Keratinocyte (primary cell): Measurements from ENCODE around the gene HERC5. TPM values are rescaled to one million over a fixed set of nuclear protein-coding genes. Genes with fewer than 3 reads are reported as not detected.

Experiments used
- DNase-seq: peaks from one replicate; pipeline ENCODE4 v3.0.0-alpha.2; 2011; ENCODE audit warnings: low read depth, missing footprints, low spot score
- FAIRE-seq: peaks from 2 replicates; lab custom pipeline; 2011; peaks lifted over from hg19 to GRCh38; lab: Jason Lieb, UNC
- H2AFZ ChIP-seq: 2 replicates; pipeline ENCODE4 v1.6.0; 2012; ENCODE audit warnings: low read length, control low read depth, inconsistent platforms; ENCODE audit not compliant: control insufficient read depth
- H3K27ac ChIP-seq: 2 replicates; pipeline ENCODE4 v1.5.1; 2011; ENCODE audit warnings: low read length; ENCODE audit not compliant: control insufficient read depth, insufficient read depth
- H3K27me3 ChIP-seq: 3 replicates; pipeline ENCODE4 v1.6.0; 2011; ENCODE audit warnings: low read length; ENCODE audit not compliant: control insufficient read depth, insufficient read depth; ENCODE audit errors: extremely low read depth
- H3K36me3 ChIP-seq, 2 experiments: 2 replicates in 1 of 2; 3 replicates in 1 of 2; pipeline ENCODE4 v1.5.1; 2011; ENCODE audit warnings: low read length in 2 of 2, mild to moderate bottlenecking in 1 of 2; ENCODE audit not compliant: control insufficient read depth in 2 of 2, insufficient read depth in 2 of 2; ENCODE audit errors: extremely low read depth in 1 of 2
- H3K4me1 ChIP-seq: 3 replicates; pipeline ENCODE4 v1.5.1; 2011; ENCODE audit warnings: low read length; ENCODE audit not compliant: control insufficient read depth, insufficient read depth; ENCODE audit errors: extremely low read depth
- H3K4me2 ChIP-seq: 3 replicates; pipeline ENCODE4 v1.6.0; 2011; ENCODE audit warnings: low read depth, low read length; ENCODE audit not compliant: control insufficient read depth, insufficient read depth; ENCODE audit errors: extremely low read depth
- H3K4me3 ChIP-seq, 3 experiments: fragments of 200-600 bp in 1 of 3; sonication (generic) in 1 of 3; 2 replicates in 2 of 3; 3 replicates in 1 of 3; pipeline ENCODE4 v1.5.1; 2011 to 2016; ENCODE audit warnings: low read length in 3 of 3, mild to moderate bottlenecking in 3 of 3, control low read depth in 2 of 3, inconsistent platforms in 1 of 3, low read depth in 1 of 3, mixed read lengths in 1 of 3, mixed run types in 1 of 3, moderate library complexity in 1 of 3; ENCODE audit not compliant: control insufficient read depth in 2 of 3, insufficient read depth in 2 of 3; ENCODE audit errors: extremely low read depth in 1 of 3
- H3K79me2 ChIP-seq: 2 replicates; pipeline ENCODE4 v1.6.0; 2012; ENCODE audit warnings: low read length; ENCODE audit not compliant: control insufficient read depth, insufficient read depth
- H3K9ac ChIP-seq: 3 replicates; pipeline ENCODE4 v1.6.0; 2011; ENCODE audit warnings: low read length; ENCODE audit not compliant: control insufficient read depth, insufficient read depth; ENCODE audit errors: extremely low read depth
- H3K9me1 ChIP-seq: 3 replicates; pipeline ENCODE4 v1.6.0; 2011; ENCODE audit warnings: low read length; ENCODE audit not compliant: control insufficient read depth, insufficient read depth; ENCODE audit errors: extremely low read depth
- H3K9me3 ChIP-seq: 2 replicates; pipeline ENCODE4 v1.5.1; 2012; ENCODE audit warnings: low read depth, low read length; ENCODE audit not compliant: control insufficient read depth
- H4K20me1 ChIP-seq: 3 replicates; pipeline ENCODE4 v1.6.0; 2011; ENCODE audit warnings: low read length; ENCODE audit not compliant: control insufficient read depth, insufficient read depth; ENCODE audit errors: extremely low read depth
- CTCF ChIP-seq, 3 experiments: IDR thresholded peaks in 1 of 3; conservative IDR thresholded peaks in 1 of 3; optimal IDR thresholded peaks in 1 of 3; 2 replicates in 2 of 3; 3 replicates in 1 of 3; pipeline versions ENCODE3 to v1.5.1; 2011; ENCODE audit warnings: low read length in 3 of 3, mild to moderate bottlenecking in 3 of 3, moderate library complexity in 2 of 3, control low read depth in 1 of 3, inconsistent platforms in 1 of 3; ENCODE audit not compliant: insufficient read depth in 2 of 3; ENCODE audit errors: extremely low read depth in 1 of 3
- EZH2 ChIP-seq: IDR thresholded peaks from one replicate; pipeline ENCODE4 v1.6.1; 2012; ENCODE audit warnings: inconsistent platforms, mild to moderate bottlenecking, low read length, moderate library complexity
- dilution Hi-C: fragments of 300-500 bp; cut with MboI; formaldehyde crosslinking; loops from one replicate; pipeline ENCODE4 v1.7.0; 2020; ENCODE audit warnings: low sequenced_read_pairs; ENCODE audit not compliant: extremely low pct_ligation_motif_present
- polyA plus RNA-seq, 5 experiments: library from polyadenylated mRNA; depleted of rRNA in 3 of 5; stranded (reverse) in 3 of 5; stranded (forward) in 1 of 5; unstranded in 1 of 5; fragments of >200 nt; gene quantifications; 1 replicate in 1 of 5; 2 replicates in 3 of 5; 3 replicates in 1 of 5; pipeline versions ENCODE4 v1.2.1 to v1.2.3, GENCODE V29; 2011 to 2012; ENCODE audit warnings: missing spikeins in 2 of 5, low read depth in 1 of 5, low replicate concordance in 1 of 5

HERC5 gene
- polyA plus RNA-seq, 1 donor (not counting 4 experiments of a cell fraction or from before 2014, with no cell fraction given): 3.4 TPM

- Histone ChIP-seq H3K9me1 (no peaks in the 10 kb centered on the region), H3K4me1 (no peaks in the 10 kb centered on the region), H3K4me2 (no peak overlapping the region), H3K4me3 (no peak overlapping the region), H2AFZ (no peak overlapping the region), H3K27me3 (no peaks in the 10 kb centered on the region), H4K20me1 (no peaks in the 10 kb centered on the region), H3K36me3 (no peaks in the 10 kb centered on the region), H3K27ac (no peak overlapping the region), H3K79me2 (no peaks in the 10 kb centered on the region), H3K9ac (no peak overlapping the region), H3K9me3 (no peaks in the 10 kb centered on the region)
- TF ChIP-seq EZH2 (no peak), CTCF (optimal IDR thresholded peaks at IDR 0.05 in 1 of 3, IDR thresholded peaks at IDR 0.05 in 1 of 3, conservative IDR thresholded peaks at IDR 0.05 in 1 of 3; ENCODE audit: extremely low read depth in 1 of 3, insufficient read depth in 2 of 3, low read length in 3 of 3) (no peak)
- FAIRE-seq (no peak), DNase-seq (no peak)
- dilution Hi-C loops: no loop called here
Measured at GRCh38 chr4:88489100-88489761, 32.3 kb downstream of the HERC5 start.

- Histone ChIP-seq H3K4me2 (no peak overlapping the region), H3K4me3 (no peak overlapping the region), H3K27me3 (no peaks in the 10 kb centered on the region), H3K4me1 (no peaks in the 10 kb centered on the region), H3K36me3 (no peaks in the 10 kb centered on the region), H3K9ac (no peak overlapping the region), H3K79me2 (no peaks in the 10 kb centered on the region), H3K27ac (no peak overlapping the region), H2AFZ (no peak overlapping the region), H4K20me1 (no peaks in the 10 kb centered on the region), H3K9me1 (no peaks in the 10 kb centered on the region), H3K9me3 (no peaks in the 10 kb centered on the region)
- DNase-seq (no peak), FAIRE-seq (no peak)
- dilution Hi-C loops: no loop called here
- TF ChIP-seq CTCF (optimal IDR thresholded peaks at IDR 0.05 in 1 of 3, IDR thresholded peaks at IDR 0.05 in 1 of 3, conservative IDR thresholded peaks at IDR 0.05 in 1 of 3; ENCODE audit: extremely low read depth in 1 of 3, insufficient read depth in 2 of 3, low read length in 3 of 3) (no peak), EZH2 (no peak)
Measured at GRCh38 chr4:88497859-88498409, 41.0 kb downstream of the HERC5 start.
